Measurements from ENCODE around the gene SLAMF6.
"Not testable (repeated sequence)": the region's sequence is repeated elsewhere in the genome, so short reads cannot be mapped to it uniquely, and the experiment has no call there.

Gene SLAMF6

DNA sequence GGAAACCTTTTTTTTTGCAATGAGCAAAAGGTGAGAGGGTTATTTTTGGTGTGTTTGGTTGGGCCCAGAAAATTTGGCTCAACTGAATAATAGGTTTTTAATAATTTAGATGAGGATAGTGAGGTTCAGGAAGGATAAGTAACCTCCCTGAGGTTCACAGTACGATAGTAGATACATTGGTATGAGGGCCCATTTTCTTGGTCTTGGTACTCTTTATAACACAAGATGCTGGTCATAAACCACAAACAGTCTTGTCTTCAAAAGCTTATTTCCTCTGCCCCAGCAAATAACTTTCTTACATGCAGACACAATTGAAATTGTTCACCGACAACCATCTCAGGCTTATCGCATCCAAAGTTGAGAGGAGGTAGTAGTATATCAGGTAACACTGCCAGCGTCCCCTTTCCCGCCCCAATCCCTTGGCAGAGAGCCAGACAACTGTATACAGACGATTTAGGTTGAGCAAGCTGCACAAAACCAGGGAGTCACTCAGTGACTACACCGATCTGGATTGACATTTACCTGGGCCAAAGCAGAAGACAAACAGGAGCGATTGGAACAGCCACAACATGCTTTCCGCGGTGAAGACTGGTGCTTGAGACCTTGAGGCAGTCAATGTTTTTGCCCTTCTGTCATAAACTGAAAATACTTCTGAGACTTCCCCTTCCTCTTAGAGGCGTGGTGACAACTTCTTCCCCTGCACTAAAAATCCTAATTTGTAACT lies at the start of gene SLAMF6:
Gene SLAMF6, minus strand, starts transcription at position 634 of the 724 bp plus-strand sequence. Its CDS starts 63 bp downstream, at position 571.
- no peak for DNase-seq

DNA sequence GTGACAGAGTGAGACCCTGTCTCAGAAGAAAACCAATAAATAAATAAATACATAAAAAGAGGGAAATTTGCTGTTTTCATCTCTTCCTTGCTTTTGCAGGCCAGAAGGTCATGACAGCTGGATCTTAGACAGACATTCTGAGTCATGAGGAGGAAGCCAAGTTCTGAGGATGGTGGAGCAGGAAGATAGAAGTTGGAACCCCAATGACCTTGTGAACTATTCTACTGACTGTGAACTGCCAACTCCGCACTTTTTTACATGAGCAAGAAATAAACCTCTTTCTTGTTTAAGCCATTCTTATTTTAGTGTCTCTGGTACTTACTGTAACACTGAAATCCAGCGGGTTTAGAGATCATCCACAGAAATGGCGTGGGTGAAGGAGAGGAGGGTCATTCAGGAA lies 47.8 kb upstream of the SLAMF6 start:
- DNase-seq = no peak

DNA sequence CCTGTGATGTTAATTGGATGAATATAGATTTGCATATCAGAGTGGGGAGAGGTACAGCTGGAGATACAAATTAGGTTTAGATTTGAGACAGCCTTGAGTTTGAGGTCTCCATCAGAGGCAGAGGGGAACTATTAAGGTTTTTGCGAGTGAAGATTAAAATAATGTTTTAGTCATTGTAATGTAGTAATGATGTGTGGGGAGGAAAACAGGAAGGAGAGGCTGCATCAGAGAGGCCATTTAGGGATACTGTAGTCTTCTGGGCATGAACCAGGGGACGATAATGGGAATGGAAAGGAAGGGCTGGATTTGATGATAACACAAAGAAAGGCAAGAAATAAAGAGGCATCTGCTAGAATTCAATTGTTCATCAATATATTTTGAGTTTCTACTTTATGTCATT lies 46.8 kb upstream of the SLAMF6 start:
- DNase-seq = no peak

DNA sequence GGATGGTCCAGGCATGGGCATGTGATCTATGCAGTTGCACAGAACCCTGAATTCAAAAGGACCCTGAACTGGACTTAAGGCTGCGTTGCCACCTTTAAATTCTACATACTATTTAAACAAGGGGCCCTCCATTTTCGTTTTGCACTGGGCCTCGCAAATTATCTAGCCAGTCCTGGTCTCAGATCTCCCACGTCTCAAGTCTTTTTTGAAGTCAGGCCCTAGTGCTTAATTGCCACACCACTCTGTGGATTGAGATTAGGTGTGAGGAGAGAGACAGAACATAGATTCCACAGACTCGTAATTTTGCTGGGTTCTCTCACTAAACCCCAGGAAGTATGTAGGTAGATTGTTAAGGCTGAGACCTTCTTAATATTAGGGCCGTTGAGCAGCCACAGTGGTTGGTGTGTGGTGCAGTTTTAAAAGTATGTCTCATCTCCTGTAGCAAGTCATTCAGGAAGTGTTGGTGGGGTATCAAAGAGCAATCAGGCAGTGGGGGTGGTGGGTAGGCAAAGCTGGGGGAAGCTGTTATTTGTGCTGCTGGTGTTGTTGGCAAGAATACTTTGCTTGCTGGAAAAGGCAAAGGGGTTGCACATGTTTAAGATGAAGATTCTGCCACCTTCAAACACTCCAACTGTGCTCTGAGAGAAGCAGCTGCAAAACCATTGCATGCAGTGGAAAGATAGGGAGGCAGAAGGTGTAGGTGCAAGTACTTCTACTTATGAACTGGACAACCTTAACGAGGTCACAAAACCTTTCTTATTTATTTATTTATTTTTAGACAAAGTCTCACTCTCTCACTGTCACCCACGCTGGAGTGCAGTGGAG lies 45.0 kb upstream of the SLAMF6 start:
- no peak for DNase-seq

DNA sequence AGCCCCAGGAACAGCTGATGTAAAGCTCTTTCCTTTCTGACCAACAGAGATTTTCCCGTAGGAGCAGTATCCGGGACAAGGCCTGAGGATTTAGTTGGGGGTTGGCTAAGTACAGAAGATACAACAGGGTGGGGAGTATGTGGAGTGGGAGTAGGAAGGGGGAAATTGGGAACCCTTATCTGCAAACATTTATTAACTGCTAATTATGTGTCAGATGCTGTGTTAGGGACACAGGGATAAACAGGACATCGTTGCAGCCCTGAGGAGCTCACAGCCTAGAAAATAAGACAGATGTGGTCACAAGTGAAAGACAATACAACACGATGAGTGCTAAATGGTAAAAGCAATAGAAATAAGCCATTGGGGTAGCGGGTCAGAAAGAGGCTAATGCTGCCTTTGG lies 44.3 kb upstream of the SLAMF6 start:
- DNase-seq = no peak

DNA sequence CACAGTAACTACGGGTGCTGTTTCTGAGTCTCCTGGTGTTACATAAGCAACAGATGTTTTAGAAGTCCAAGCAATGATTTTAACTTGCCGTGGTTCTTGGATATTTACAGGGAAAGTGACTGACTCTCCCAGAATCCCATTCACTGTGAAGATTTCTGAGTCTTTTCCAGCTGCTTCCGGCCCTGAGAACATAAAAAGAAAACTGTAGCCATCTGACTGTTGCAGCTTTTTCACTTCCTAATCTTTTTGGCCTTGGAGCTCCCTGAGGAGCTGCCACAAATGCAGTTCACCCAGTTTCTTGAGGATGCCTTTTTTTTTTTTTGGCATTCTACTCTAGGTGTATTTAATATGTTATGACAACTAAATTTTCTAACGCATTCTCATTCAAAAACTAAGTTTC lies 42.5 kb upstream of the SLAMF6 start:
- DNase-seq = no peak

DNA sequence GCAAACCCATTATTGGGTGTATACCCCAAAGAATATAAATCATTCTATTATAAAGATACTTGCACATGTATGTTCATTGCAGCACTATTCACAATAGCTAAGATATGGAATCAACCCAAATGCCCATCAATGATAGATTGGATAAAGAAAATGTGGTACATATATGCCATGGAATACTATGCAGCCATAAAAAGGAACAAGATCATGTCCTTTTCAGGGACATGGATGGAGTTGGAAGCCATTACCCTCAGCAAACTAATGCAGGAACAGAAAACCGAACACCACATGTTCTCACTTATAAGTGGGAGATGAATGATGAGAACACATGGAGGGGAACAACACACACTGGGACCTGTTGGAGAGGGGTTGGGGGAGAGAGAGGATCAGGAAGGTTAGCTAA lies 40.2 kb upstream of the SLAMF6 start:
- DNase-seq = not testable (repeated sequence)

DNA sequence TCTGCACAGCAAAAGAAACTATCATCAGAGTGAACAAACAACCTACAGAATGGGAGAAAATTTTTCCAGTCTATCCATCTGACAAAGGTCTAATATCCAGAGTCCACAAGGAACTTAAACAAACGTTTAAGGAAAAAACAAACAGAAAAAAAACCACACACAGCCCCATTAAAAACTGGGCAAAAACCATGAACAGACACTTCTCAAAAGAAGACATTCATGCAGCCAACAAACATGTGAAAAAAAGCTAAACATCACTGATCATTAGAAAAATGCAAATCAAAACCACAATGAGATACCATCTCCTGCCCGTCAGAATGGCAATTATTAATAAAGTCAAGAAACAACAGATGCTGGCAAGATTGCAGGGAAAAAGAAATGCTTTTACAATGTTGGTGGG lies 39.7 kb upstream of the SLAMF6 start:
- DNase-seq = not testable (repeated sequence)

DNA sequence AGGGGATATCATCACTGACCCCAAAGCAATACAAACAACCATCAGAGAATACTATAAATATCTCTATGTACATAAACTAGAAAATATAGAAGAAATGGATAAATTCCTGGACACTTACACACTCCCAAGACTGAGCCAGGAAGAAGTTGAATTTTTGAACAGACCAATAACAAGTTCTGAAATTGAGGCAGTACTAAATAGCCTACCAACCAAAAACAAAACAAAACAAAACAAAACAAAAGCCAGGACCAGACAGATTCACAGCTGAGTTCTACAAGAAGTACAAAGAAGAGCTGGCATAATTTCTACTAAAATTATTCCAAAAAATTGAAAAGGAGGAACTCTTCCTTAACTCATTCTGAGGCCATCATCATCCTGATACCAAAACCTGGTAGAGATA lies 37.8 kb upstream of the SLAMF6 start:
- DNase-seq = no peak

DNA sequence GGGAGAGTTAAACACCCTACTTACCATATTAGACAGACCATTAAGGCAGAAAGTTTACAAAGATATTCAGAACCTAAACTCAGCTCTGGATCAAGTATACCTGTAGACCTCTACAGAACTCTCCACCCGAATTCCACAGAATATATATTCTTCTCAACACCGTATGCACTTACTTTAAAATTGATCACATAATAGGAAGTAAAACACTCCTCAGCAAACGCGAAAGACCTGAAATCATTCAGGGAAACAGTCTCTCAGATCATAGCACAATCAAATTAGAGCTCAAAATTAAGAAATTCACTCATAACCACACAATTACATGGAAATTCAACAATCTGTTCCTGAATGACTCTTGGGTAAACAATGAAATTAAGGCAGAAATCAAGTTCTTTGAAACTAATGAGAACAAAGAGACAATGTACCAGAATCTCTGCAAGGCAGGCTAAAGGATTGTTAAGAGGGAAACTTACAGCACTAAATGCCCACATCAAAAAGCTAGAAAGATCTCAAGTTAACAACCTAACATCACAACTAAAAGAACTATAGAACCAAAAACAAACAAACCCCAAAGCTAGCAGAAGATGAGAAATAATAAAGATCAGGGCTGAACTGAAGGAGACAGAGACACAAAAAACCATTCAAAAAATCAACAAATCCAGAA lies 37.1 kb upstream of the SLAMF6 start:
- DNase-seq = no peak

DNA sequence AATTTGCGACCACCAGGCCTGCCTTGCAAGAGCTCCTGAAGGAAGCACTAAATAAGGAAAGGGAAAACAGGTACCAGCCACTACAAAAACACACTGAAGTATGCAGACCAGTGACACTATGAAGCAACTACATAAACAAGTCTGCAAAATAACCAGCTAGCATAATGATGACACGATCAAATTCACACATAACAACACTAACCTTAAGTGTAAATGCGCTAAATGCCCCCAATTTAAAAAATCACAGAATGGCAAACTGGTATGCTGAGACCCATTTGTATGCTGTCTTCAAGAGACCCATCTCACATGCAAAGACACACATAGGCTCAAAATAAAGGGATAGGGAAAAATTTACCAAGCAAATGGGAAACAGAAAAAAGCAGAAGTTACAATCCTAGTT lies 36.4 kb upstream of the SLAMF6 start:
- DNase-seq = not testable (repeated sequence)

DNA sequence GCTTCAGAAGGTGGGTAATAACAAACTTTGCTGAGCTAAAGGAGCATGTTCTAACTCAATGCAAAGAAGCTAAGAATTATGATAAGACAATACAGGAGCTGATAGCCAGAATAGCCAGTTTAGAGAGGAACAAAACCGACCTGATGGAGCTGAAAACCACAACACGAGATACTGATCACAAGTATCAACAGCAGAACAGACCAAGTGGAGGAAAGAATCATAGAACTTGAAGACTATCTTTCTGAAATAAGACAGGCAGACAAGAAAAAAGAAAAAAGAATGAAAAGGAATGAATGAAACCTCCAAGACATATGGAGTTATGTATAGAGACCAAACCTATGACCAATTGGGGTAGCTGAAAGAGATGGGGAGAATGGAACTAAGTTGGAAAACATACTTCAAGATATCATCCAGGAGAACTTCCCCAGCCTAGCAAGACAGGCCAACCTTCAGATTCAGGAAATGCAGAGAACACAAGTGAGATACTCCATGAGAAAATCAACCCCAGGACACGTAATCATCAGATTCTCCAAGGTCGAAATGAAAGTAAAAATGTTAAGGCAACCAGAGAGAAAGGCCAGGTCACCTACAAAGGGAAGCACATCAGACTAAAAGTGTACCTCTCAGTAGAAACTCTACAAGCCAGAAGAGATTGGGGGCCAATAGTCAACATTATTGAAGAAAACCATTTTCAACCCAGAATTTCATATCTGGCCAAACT lies 35.8 kb upstream of the SLAMF6 start:
- no peak for DNase-seq

DNA sequence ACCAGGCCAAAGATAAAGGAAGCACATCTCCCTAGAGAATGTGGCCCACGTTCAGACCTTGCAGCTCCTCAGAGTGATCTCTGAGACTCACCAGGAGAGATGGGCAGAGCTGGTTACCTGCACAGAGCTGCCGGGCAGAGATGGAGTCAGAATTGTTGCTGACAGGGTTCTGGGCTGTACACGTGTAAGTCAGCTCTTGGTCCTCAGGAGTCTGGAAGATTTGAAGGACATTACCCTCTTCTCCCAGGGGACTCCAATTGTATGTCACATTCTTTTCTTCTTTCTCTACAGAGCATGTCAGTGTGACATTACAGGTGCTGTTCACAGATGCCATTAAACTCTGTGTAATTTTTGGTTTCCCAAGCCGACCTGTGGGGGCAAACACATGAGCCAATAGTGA lies 30.7 kb upstream of the SLAMF6 start:
- no peak for DNase-seq

DNA sequence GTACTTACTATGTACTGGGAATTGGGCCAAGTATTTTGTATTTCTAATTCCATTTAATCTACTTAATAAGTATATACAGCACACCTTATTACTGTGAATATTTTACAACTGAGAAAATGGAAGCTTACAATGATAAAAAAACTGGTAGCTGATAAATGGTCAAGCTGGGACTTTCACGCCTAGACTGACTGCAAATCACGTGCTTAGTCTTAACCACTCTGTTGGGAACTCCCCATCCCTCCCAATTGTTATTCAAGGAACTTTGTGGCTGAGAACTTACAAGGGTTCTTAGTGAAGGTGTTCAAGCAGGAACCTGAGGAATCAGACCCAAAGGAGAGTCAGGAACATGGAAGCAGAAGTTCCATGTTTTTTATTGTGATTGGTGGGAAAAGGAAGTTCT lies 29.4 kb upstream of the SLAMF6 start:
- no peak for DNase-seq

DNA sequence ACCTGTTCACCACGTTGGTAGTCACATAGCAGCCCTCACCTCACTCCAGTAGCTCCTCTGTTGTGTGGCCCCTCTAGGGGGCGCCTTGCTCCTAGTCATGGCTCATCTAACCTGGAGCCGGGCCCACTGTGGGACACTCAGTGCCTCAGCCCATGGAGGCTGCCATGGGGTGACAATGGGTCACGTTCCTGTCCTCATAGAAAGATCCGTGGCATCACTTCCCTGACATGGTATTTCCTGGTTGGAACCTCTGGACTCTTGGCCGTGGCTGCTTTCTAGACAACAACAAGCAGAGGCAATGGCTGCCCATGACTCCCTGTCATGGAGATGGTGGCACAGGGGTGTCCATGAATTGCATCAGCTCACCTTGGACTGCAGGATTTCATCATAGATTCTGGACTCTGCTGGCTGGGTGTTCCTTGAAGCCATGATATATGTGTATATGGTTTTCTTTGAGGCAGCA lies 27.5 kb upstream of the SLAMF6 start:
- no peak for DNase-seq

DNA sequence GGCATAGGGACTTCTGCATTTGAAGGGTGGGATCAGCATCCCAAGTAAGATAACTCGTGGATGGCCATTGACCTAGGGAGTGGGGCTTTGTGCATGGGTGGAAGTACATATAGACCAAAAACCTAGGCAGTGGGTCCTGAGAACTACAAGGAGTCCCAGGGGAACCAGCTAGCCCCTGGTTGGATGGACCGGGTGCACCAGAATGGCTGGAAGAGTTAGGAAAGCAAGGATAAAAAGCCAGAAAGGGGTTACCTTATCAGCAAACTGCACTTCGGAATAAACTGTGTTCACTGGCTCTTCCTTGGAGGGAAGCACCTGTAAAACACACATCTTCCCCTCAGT lies 26.6 kb upstream of the SLAMF6 start:
- DNase-seq = no peak

DNA sequence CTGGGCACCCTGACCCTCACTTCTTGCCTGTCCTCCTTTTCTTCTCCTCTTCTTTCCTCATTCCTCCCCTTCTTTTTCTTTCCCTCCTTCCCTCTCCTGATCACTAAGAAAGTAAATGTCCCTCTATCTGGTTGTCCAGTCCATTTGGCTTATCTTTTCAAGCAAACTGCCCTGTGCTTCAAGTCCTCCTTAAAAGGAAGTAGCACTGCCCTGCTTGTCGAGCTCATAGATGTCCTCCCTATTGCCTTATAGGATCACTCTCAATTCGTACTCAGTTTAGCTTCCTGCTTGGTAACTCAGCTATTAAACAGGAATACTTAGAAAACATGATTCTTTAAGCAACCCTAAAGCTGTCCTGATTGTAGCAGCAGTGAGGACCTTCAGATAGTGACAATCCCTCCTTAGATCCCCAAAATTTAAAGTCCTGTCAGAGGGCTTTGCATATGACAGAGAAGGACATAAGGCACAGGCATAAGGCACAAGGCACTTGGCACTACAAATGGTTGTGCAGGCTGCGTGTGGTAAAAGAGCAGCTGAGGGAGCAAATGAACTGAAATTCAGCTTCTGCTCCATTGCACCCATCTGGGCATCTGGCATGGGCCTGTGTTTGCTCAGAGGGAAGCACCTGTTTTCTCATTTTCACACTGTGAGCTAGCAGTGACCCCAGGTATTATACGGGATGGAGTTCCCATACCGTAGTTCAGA lies 26.1 kb upstream of the SLAMF6 start:
- DNase-seq = no peak

DNA sequence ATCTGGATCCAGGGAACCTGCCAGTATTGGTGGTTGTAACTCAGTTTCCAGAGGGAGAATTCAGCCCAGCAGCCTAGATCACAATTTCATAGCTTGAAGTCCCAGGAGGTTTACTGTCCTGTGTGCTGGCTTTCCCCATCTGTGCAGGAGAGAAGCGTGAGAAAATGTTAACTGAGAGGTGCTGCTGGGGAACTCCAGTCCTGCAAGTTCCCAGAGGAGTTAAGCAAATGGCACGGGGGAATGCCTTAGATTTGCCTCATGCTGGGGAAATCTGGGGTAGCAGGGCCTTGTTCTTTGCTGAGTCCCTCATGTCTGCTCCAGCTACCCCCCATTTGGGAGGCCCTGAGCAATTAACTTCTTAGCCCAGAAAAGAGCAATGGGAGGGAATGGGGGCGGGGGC lies 25.1 kb upstream of the SLAMF6 start:
- no peak for DNase-seq

DNA sequence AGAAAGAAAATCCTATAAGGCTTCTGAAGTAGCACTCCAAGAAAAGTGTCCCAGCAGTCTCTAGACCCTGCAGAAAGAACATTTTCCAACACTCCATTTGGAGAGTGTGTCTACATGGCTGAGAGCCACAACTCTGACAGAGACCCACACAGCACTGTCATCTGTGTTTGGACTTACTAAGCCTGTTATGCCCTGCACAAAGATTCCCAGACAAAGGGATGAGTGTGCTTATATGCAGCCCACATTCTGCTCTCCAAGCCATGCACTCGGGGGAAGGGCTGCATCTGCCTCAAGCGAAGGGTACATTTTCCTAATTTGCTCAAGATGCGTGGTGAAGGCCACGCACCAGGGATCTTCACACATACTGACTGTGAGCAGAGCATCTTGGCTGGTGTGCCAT lies 24.4 kb upstream of the SLAMF6 start:
- no peak for DNase-seq

DNA sequence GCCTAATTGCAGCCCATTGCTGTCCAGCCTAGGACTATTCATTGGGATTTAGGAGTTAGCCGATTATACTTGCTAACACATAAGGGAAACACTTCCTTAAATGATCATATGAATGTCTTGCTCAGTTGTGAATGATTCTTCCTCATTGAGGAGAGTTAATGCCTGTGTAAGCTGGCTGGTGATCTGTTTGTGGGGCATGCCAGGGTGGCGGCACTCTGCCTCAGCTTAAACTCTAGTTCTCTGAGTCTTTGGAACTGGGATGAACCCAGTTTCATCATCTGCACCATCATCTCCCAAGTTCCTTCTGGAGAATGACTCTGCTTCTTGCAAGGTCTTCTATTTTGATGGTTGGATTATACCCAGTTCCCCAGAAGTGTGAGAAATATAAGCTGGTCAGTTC lies 23.9 kb upstream of the SLAMF6 start:
- DNase-seq = no peak

DNA sequence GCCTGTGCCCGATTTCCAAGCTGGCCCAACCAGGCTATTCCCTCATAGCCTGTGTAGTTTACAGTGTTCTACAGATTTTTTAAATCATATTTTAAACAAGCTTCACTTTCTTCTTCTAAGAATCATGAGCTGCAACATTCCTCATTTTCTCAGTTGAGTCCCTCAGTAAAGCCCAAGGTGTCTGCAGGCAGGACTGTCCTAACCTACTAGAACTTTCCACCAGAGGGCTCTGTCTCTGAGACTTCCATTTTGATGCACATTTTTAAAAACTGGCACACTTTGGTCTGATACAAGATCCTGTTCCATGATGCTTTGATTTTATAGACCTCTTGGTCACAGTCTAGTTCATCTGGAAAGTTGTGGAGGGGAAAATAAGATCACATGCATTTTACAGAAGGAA lies 21.6 kb upstream of the SLAMF6 start:
- DNase-seq = no peak

DNA sequence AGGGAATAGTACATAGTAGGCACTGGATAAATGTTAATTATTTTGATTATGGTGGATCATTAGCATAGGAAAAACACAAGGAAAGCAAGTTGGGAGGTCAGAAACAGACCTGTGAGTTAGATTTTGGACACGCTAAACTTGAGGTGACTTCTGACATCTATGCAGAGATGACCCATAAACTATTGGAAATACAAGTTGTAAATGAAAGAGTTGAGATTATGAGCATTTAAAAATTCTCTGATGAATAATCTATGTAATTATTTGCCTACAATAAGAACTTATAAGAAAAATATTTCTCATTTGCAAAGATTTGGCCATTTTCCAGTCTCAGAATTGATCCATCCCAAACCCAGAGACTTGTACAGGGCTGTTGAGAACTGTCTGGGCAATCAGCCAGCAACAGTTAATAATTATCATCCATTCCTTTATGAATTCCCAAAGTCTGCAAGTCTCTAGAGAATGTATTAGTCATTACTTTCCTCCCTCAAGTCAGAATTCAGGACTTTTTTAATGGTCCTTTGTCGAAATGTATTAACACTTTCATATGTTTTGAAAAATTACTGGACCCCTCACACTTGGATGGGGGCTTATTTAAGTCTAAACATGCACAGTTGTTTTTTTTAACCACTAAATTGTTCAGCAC lies 19.4 kb upstream of the SLAMF6 start:
- DNase-seq = no peak
